Measurements from ENCODE around the gene PPARA. TPM values are rescaled to one million over a fixed set of nuclear protein-coding genes. Genes with fewer than 3 reads are reported as not detected.

PPARA gene
- total and polyA plus RNA-seq, 4 donors = 11.9 to 18.6 (median 12.5) TPM

- peaks cover 60% of the 10 kb centered on the region for H3K36me3 ChIP-seq (ENCODE audit: control insufficient read depth, insufficient read depth, low read length)
- WGBS (ENCODE audit: insufficient coverage) = 90% methylated on average over 1 of the region's 5 CpGs
These were observed 70.6 kb downstream of the PPARA start for GRCh38 chr22:46220921-46221320.

GRCh38 chr22:46224044-46224897 lies 73.9 kb downstream of the PPARA start:
- peaks cover 3% of the 10 kb centered on the region for H3K4me1 ChIP-seq (ENCODE audit: control insufficient read depth, insufficient read depth, low read length)
- H3K27me3 ChIP-seq (ENCODE audit: control insufficient read depth, insufficient read depth, low read length) = no peaks in the 10 kb centered on the region
- WGBS (ENCODE audit: insufficient coverage) = 82% methylated on average over 21 of the region's 23 CpGs
- DNase-seq (ENCODE audit: low read depth in 4 of 6, low spot score in 6 of 6) = no peak
- H3K36me3 ChIP-seq (ENCODE audit: control insufficient read depth, insufficient read depth, low read length) = peaks cover 51% of the 10 kb centered on the region
- H3K27ac ChIP-seq (ENCODE audit: low read depth, low read length) = no peak overlapping the region
- H3K9me3 ChIP-seq (ENCODE audit: control insufficient read depth, insufficient read depth, low read length) = no peaks in the 10 kb centered on the region
- no peak overlapping the region for H3K4me3 ChIP-seq (ENCODE audit: low read depth, low read length)

More at GRCh38 chr22:46220921-46221320, 70.6 kb downstream of the PPARA start:
- Histone ChIP-seq H3K4me1 (ENCODE audit: control insufficient read depth, insufficient read depth, low read length) (peaks cover 3% of the 10 kb centered on the region), H3K27ac (ENCODE audit: low read depth, low read length) (no peak overlapping the region), H3K9me3 (ENCODE audit: control insufficient read depth, insufficient read depth, low read length) (no peaks in the 10 kb centered on the region), H3K4me3 (ENCODE audit: low read depth, low read length) (no peak overlapping the region), H3K27me3 (ENCODE audit: control insufficient read depth, insufficient read depth, low read length) (no peaks in the 10 kb centered on the region)
- no peak for DNase-seq (ENCODE audit: low read depth in 4 of 6, low spot score in 6 of 6)

- no peak for DNase-seq (ENCODE audit: low read depth in 4 of 6, low spot score in 6 of 6)
- H3K27ac ChIP-seq (ENCODE audit: low read depth, low read length) = no peak overlapping the region
- peaks cover 3% of the 10 kb centered on the region for H3K4me1 ChIP-seq (ENCODE audit: control insufficient read depth, insufficient read depth, low read length)
- H3K9me3 ChIP-seq (ENCODE audit: control insufficient read depth, insufficient read depth, low read length) = no peaks in the 10 kb centered on the region
- H3K27me3 ChIP-seq (ENCODE audit: control insufficient read depth, insufficient read depth, low read length) = no peaks in the 10 kb centered on the region
- H3K36me3 ChIP-seq (ENCODE audit: control insufficient read depth, insufficient read depth, low read length) = peaks cover 47% of the 10 kb centered on the region
- no peak overlapping the region for H3K4me3 ChIP-seq (ENCODE audit: low read depth, low read length)
- WGBS (ENCODE audit: insufficient coverage) = 74% methylated on average over 10 of the region's 10 CpGs
These were observed 74.6 kb downstream of the PPARA start for GRCh38 chr22:46224898-46225290.

GRCh38 chr22:46225631-46226030 lies 75.3 kb downstream of the PPARA start:
- no peaks in the 10 kb centered on the region for H3K9me3 ChIP-seq (ENCODE audit: control insufficient read depth, insufficient read depth, low read length)
- peaks cover 42% of the 10 kb centered on the region for H3K36me3 ChIP-seq (ENCODE audit: control insufficient read depth, insufficient read depth, low read length)
- no peak for DNase-seq (ENCODE audit: low read depth in 4 of 6, low spot score in 6 of 6)
- peaks cover 3% of the 10 kb centered on the region for H3K4me1 ChIP-seq (ENCODE audit: control insufficient read depth, insufficient read depth, low read length)
- H3K4me3 ChIP-seq (ENCODE audit: low read depth, low read length) = no peak overlapping the region
- H3K27me3 ChIP-seq (ENCODE audit: control insufficient read depth, insufficient read depth, low read length) = no peaks in the 10 kb centered on the region
- no peak overlapping the region for H3K27ac ChIP-seq (ENCODE audit: low read depth, low read length)
- 98% methylated on average over 7 of the region's 7 CpGs for WGBS (ENCODE audit: insufficient coverage)

- Histone ChIP-seq H3K27ac (ENCODE audit: low read depth, low read length) (no peak overlapping the region), H3K4me1 (ENCODE audit: control insufficient read depth, insufficient read depth, low read length) (peaks cover 3% of the 10 kb centered on the region), H3K36me3 (ENCODE audit: control insufficient read depth, insufficient read depth, low read length) (peaks cover 34% of the 10 kb centered on the region), H3K4me3 (ENCODE audit: low read depth, low read length) (no peak overlapping the region), H3K9me3 (ENCODE audit: control insufficient read depth, insufficient read depth, low read length) (no peaks in the 10 kb centered on the region), H3K27me3 (ENCODE audit: control insufficient read depth, insufficient read depth, low read length) (no peaks in the 10 kb centered on the region)
- WGBS (ENCODE audit: insufficient coverage) = 95% methylated on average over 7 of the region's 7 CpGs
- DNase-seq (ENCODE audit: low read depth in 4 of 6, low spot score in 6 of 6) = no peak
These were observed 76.3 kb downstream of the PPARA start for GRCh38 chr22:46226577-46226976.

- H3K4me1 ChIP-seq (ENCODE audit: control insufficient read depth, insufficient read depth, low read length) = peaks cover 4% of the 10 kb centered on the region
- no peaks in the 10 kb centered on the region for H3K27me3 ChIP-seq (ENCODE audit: control insufficient read depth, insufficient read depth, low read length)
- no peak overlapping the region for H3K4me3 ChIP-seq (ENCODE audit: low read depth, low read length)
- H3K9me3 ChIP-seq (ENCODE audit: control insufficient read depth, insufficient read depth, low read length) = no peaks in the 10 kb centered on the region
- H3K36me3 ChIP-seq (ENCODE audit: control insufficient read depth, insufficient read depth, low read length) = peaks cover 33% of the 10 kb centered on the region
- no peak overlapping the region for H3K27ac ChIP-seq (ENCODE audit: low read depth, low read length)
- DNase-seq (ENCODE audit: low read depth in 4 of 6, low spot score in 6 of 6) = no peak
- WGBS (ENCODE audit: insufficient coverage) = 98% methylated on average over 7 of the region's 8 CpGs
These were observed 79.4 kb downstream of the PPARA start for GRCh38 chr22:46229701-46230100.

- Histone ChIP-seq H3K4me1 (ENCODE audit: control insufficient read depth, insufficient read depth, low read length) (peaks cover 4% of the 10 kb centered on the region), H3K36me3 (ENCODE audit: control insufficient read depth, insufficient read depth, low read length) (peaks cover 29% of the 10 kb centered on the region), H3K27ac (ENCODE audit: low read depth, low read length) (no peak overlapping the region), H3K27me3 (ENCODE audit: control insufficient read depth, insufficient read depth, low read length) (no peaks in the 10 kb centered on the region), H3K4me3 (ENCODE audit: low read depth, low read length) (no peak overlapping the region), H3K9me3 (ENCODE audit: control insufficient read depth, insufficient read depth, low read length) (no peaks in the 10 kb centered on the region)
- 82% methylated on average over 9 of the region's 13 CpGs for WGBS (ENCODE audit: insufficient coverage)
- DNase-seq (ENCODE audit: low read depth in 4 of 6, low spot score in 6 of 6) = no peak
These were observed 80.1 kb downstream of the PPARA start for GRCh38 chr22:46230262-46230901.

GRCh38 chr22:46233231-46233630 lies 82.9 kb downstream of the PPARA start:
- no peak overlapping the region for H3K27ac ChIP-seq (ENCODE audit: low read depth, low read length)
- 69% methylated on average over 8 of the region's 9 CpGs for WGBS (ENCODE audit: insufficient coverage)

GRCh38 chr22:46234969-46235368 lies 84.6 kb downstream of the PPARA start:
- no peaks in the 10 kb centered on the region for H3K9me3 ChIP-seq (ENCODE audit: control insufficient read depth, insufficient read depth, low read length)
- H3K4me3 ChIP-seq (ENCODE audit: low read depth, low read length) = no peak overlapping the region
- no peaks in the 10 kb centered on the region for H3K27me3 ChIP-seq (ENCODE audit: control insufficient read depth, insufficient read depth, low read length)
- peaks cover 24% of the 10 kb centered on the region for H3K4me1 ChIP-seq (ENCODE audit: control insufficient read depth, insufficient read depth, low read length)
- DNase-seq (ENCODE audit: low read depth in 4 of 6, low spot score in 6 of 6) = no peak
- 93% methylated on average over 9 of the region's 12 CpGs for WGBS (ENCODE audit: insufficient coverage)
- peaks cover 40% of the 10 kb centered on the region for H3K36me3 ChIP-seq (ENCODE audit: control insufficient read depth, insufficient read depth, low read length)
- no peak overlapping the region for H3K27ac ChIP-seq (ENCODE audit: low read depth, low read length)

More at GRCh38 chr22:46233231-46233630, 82.9 kb downstream of the PPARA start:
- H3K27me3 ChIP-seq (ENCODE audit: control insufficient read depth, insufficient read depth, low read length) = no peaks in the 10 kb centered on the region
- peaks cover 13% of the 10 kb centered on the region for H3K4me1 ChIP-seq (ENCODE audit: control insufficient read depth, insufficient read depth, low read length)
- H3K9me3 ChIP-seq (ENCODE audit: control insufficient read depth, insufficient read depth, low read length) = no peaks in the 10 kb centered on the region
- peaks cover 28% of the 10 kb centered on the region for H3K36me3 ChIP-seq (ENCODE audit: control insufficient read depth, insufficient read depth, low read length)
- H3K4me3 ChIP-seq (ENCODE audit: low read depth, low read length) = no peak overlapping the region
- no peak for DNase-seq (ENCODE audit: low read depth in 4 of 6, low spot score in 6 of 6)

All from spinal cord (tissue), 10 donors.